HL-60 (cell line): Measurements from ENCODE around the gene SOCS2.

Source experiments
- GABPA ChIP-seq: IDR thresholded peaks from 2 replicates; pipeline ENCODE4 v1.6.1; 2012; ENCODE audit warnings: low read depth
- POLR2AphosphoS5 ChIP-seq: IDR thresholded peaks from 2 replicates; pipeline ENCODE4 v1.6.1; 2012; ENCODE audit warnings: low read depth
- SPI1 ChIP-seq: IDR thresholded peaks from 2 replicates; pipeline ENCODE4 v1.6.1; 2012; ENCODE audit warnings: low read depth, mild to moderate bottlenecking, borderline replicate concordance
- TF ChIP-seq, protein P1 (sequence below): IDR thresholded peaks from one replicate; pipeline ENCODE4 v1.5.1; 2011; ENCODE audit warnings: low read length, control low read depth, inconsistent platforms; ENCODE audit not compliant: insufficient read depth
- TF ChIP-seq, protein P2 (sequence below): IDR thresholded peaks from 2 replicates; pipeline ENCODE4 v1.6.1; 2012; ENCODE audit warnings: low read depth; ENCODE audit not compliant: insufficient replicate concordance

DNA sequence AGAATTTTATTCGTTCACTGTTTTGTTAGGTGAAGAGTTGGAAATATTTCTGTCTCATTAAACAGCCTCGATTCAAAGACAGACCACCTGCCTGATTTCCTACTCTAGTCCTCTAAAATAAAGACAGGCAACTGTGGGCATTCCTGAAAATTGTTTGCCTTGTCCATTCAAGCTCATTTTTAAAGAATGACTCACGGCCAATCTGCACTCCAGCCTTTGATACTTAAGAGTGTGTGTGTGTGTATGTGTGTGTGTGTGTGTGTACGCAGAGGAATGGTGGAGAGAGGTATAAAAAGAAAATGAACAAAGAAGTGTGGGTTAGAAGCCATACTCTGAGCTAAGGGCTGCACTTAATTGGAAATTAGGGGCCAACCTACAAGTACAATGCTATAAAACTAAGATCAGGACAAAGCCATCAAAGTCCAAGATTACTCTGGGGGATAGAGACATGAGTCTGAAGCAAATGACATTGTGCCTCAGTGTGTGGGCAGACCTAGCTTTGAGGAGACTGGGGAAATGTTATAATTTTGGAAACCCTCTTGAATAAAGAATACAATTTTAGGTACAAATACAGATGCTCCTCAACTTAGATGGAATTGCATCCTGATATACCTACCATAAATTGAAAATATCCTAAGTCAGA, 45.6 kb upstream of the SOCS2 start:
- TF ChIP-seq, protein P1, sequence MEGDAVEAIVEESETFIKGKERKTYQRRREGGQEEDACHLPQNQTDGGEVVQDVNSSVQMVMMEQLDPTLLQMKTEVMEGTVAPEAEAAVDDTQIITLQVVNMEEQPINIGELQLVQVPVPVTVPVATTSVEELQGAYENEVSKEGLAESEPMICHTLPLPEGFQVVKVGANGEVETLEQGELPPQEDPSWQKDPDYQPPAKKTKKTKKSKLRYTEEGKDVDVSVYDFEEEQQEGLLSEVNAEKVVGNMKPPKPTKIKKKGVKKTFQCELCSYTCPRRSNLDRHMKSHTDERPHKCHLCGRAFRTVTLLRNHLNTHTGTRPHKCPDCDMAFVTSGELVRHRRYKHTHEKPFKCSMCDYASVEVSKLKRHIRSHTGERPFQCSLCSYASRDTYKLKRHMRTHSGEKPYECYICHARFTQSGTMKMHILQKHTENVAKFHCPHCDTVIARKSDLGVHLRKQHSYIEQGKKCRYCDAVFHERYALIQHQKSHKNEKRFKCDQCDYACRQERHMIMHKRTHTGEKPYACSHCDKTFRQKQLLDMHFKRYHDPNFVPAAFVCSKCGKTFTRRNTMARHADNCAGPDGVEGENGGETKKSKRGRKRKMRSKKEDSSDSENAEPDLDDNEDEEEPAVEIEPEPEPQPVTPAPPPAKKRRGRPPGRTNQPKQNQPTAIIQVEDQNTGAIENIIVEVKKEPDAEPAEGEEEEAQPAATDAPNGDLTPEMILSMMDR = no peak
- no peak for TF ChIP-seq GABPA
- TF ChIP-seq, protein P2, sequence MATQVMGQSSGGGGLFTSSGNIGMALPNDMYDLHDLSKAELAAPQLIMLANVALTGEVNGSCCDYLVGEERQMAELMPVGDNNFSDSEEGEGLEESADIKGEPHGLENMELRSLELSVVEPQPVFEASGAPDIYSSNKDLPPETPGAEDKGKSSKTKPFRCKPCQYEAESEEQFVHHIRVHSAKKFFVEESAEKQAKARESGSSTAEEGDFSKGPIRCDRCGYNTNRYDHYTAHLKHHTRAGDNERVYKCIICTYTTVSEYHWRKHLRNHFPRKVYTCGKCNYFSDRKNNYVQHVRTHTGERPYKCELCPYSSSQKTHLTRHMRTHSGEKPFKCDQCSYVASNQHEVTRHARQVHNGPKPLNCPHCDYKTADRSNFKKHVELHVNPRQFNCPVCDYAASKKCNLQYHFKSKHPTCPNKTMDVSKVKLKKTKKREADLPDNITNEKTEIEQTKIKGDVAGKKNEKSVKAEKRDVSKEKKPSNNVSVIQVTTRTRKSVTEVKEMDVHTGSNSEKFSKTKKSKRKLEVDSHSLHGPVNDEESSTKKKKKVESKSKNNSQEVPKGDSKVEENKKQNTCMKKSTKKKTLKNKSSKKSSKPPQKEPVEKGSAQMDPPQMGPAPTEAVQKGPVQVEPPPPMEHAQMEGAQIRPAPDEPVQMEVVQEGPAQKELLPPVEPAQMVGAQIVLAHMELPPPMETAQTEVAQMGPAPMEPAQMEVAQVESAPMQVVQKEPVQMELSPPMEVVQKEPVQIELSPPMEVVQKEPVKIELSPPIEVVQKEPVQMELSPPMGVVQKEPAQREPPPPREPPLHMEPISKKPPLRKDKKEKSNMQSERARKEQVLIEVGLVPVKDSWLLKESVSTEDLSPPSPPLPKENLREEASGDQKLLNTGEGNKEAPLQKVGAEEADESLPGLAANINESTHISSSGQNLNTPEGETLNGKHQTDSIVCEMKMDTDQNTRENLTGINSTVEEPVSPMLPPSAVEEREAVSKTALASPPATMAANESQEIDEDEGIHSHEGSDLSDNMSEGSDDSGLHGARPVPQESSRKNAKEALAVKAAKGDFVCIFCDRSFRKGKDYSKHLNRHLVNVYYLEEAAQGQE = no peak
- no peak for TF ChIP-seq SPI1
- no peak for TF ChIP-seq POLR2AphosphoS5
